ENCODE measurements around the gene UBAP2.
A peak's percentile ranks its signal among the peaks of the same experiment; 100 is the strongest.

Gene UBAP2, protein sequence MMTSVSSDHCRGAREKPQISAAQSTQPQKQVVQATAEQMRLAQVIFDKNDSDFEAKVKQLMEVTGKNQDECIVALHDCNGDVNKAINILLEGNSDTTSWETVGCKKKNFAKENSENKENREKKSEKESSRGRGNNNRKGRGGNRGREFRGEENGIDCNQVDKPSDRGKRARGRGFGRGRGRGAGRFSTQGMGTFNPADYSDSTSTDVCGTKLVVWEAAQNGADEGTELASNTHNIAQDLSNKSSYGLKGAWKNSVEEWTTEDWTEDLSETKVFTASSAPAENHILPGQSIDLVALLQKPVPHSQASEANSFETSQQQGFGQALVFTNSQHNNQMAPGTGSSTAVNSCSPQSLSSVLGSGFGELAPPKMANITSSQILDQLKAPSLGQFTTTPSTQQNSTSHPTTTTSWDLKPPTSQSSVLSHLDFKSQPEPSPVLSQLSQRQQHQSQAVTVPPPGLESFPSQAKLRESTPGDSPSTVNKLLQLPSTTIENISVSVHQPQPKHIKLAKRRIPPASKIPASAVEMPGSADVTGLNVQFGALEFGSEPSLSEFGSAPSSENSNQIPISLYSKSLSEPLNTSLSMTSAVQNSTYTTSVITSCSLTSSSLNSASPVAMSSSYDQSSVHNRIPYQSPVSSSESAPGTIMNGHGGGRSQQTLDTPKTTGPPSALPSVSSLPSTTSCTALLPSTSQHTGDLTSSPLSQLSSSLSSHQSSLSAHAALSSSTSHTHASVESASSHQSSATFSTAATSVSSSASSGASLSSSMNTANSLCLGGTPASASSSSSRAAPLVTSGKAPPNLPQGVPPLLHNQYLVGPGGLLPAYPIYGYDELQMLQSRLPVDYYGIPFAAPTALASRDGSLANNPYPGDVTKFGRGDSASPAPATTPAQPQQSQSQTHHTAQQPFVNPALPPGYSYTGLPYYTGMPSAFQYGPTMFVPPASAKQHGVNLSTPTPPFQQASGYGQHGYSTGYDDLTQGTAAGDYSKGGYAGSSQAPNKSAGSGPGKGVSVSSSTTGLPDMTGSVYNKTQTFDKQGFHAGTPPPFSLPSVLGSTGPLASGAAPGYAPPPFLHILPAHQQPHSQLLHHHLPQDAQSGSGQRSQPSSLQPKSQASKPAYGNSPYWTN

DNA sequence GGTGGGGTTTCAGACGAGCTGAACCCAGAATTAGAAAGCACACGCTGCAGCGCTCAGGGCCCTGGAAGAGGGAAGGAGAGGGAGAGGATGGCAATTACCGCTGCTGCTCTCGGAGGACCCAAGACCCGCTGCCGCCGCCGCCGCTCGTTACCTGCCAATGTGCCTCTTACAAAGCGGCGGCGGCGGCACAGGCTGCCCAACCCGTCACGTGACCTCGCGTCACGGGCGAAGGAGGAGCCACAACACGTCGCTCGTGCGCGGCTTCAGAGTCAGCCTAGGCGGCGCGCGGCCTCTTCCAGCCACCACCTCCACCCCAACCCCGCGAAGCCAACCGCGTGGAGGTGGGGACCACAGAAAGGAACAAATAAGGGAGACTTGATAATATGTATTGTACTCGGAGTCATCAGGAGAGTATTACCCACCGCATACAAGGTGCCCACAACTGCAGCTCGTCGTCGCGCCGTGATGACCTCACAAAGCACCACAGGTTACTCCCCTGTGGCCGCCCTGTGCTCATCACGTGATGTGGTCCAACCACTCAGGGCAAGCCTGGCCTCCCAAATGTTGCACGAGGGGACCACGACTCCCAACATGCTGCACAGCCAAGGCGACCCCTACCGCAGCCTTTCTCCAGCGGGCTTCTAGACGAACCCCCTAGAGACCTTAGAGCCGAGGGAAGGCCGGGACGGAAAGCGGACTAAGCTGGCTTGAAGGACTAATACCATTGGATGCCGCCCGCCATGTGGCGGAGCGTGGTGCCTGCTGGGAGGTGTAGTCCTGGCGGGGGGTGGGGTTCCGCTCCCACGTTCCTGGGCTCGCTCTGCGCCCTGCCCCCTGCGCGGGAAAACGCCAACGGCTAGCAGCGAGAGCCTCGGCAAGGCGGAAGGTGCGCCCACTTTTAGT is at the start of gene UBAP2:
UBAP2 (minus strand) TSS at position 161 of the 903 bp plus-strand sequence. CDS start 31,739 bp downstream, outside the sequence.
- peak; percentile 93 for DNase-seq (ENCODE audit: low spot score)

DNA sequence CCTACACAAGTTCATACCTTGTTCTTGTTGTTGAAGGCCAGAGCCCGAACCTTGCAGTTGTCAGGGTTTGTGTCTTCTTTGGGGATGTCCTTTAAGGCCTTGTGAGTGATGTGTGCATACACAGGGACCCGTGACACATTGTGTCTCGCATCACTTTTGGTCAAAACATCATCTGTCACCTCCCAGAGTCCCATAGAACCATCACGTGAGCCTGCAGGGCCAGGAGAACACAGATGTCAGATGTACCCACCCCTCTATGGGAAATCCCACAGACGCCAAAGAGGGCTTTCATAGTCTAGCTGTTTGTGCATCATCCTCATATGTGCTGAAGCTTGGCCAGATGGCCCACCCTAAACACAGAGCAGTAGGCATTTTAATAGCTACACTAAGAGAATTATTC is 49.6 kb upstream of the UBAP2 start:
- no peak for DNase-seq (ENCODE audit: low spot score)

DNA sequence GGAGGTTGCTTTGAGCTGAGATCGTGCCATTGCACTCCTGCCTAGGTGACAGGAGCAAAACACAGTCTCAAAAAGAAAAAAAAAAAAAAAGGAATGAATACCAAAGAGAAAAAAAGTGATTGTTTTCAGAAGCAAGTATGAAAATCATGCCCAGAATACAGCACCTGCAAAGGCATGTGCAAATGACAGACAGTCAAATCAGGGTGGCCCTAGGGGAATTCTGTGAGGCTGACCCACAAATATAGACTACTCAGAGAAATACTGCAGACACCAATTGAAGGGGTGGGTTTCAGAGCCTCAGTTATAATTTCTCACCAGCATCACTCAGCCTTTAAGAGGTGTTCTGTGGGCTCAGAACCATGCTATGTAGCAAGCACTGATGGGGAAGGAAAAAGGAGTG is 49.2 kb upstream of the UBAP2 start:
- no peak for DNase-seq (ENCODE audit: low spot score)

DNA sequence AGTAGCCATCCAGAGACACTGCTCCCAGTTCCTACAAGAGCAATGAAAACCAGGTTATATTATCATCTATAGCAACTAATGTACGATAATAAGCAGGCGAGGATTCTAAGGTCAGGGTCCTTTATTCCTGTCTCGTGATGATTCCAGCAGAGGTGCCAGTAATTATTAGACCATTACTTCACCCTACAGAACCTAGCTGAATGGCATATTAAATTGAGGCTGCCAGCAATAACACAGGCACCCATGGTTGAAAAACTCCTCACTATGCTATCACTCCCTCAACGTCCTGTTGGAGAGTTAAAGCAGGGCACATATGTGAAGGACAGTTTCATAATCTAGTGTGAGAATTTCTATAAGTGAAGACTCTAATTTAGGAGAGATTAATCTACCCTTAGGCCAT is 48.1 kb upstream of the UBAP2 start:
- DNase-seq (ENCODE audit: low spot score), result no peak

DNA sequence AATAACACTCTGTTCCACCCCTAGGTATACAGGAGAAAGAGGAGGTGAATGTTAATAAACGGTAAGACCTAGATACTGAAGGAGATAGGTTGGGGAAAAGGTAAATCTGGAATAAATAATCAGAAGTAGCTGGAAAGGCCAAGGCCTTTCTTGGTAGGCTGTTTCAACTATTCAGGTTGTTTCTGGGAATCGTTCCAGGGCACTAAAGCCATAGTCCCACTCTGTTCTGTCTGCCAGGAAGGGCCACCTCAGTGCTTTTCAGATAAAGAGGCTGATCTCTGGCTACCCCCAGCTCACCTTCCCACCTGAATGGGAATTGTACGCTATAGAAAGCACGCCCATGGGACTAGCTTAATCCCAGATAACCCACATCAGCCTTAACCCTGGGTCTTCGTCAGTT is 44.9 kb upstream of the UBAP2 start:
- no peak for DNase-seq (ENCODE audit: low spot score)

DNA sequence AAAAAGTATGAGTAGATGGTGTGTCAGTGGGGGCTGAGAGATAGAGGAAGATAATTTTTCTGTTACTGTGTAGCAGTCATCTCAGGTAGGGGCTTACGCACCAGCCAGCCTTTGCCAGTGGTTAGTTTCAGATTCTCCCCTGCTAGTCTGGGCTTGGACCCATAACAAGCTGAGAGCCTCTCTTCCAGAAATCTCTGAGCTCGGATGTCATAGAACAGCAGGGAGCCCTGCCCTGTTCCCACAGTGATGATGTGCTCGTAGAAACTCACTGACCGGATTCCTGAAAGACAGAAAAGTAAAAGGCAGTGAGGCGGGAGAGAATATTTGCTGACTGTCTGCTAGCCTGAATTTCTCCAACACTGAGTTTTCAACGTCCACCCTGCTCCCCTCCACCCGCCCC is 40.6 kb upstream of the UBAP2 start:
- no peak for DNase-seq (ENCODE audit: low spot score)

DNA sequence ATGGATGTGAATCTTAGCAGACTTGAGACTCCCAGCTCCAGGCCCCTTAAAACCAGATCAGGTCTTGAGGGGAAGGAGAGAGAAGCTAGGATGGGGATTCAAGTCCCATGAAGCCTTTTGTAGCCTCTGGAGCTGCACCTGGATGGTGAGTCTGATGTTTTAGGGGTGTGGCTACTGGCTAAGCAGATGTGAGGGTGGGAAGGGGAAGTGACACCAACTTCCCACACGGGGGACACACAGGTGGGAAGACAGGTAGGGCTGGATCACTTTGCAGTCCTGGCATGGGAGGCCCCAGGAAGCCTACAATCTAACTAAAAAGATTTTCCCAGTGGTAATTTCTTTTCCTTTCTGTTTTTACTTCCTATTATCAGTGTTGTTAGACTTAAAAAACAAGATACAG is 38.7 kb upstream of the UBAP2 start:
- DNase-seq (ENCODE audit: low spot score), result no peak

DNA sequence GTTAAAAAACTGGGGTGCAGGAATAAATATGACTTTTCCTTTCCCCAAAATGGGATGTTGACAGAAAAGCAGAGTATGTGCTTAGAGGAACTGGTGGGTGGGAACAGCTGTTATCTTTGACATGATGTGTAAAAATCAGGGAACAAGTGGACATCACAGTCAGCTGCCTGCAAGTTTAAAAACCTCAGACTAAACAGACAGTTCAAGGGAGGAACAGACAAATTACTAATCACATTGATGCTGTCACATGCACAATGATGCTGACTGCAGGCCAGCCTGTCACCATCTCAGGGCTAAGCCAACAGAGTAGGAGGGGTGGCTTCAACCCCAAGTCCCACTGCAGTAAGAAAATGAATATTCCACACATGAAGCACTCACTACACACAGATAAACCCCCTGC is 38.2 kb upstream of the UBAP2 start:
- DNase-seq (ENCODE audit: low spot score), result no peak

DNA sequence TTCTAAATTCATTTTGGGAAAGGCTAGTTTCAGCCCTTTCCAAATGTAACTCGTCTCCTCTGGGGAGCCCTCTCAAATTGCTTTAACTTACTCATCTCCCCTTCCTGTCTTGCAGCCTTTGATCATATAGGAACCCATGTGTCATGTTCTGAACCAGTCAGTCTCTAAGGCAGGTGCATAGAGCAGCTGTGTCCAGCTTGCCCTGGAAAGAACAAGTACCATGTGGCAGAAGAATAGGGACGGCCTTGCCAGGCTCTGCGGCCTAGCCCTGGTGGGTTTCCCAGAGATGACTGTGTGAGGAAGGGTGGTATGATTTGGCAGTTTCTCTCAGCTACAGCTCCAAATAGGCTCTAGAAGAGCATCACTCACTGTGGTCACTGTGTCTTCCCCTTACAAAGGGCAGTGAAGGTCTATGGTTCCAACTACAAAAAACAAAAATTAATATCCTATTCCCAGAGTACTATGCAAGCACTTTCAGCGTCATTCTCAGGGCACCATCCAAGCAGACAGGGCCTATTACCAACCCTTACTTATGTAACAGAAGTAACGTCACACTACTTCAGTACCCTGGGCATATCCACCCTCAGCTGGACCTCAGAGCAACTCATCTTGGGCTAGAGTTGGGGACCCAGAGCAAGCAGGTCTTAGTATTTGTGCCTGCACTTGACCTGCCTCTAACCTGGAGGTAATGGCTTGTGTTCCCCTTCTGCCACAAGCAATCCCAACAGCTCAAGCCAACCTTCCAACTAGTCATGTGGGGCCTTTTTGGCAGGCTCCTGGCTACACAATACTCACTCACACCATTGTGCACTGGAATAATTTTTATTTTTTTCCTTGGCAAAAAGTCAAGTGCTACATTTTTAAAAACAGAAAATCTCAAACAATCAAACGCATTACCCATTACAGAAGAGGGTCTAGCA is 37.2 kb upstream of the UBAP2 start:
- DNase-seq (ENCODE audit: low spot score), result no peak

DNA sequence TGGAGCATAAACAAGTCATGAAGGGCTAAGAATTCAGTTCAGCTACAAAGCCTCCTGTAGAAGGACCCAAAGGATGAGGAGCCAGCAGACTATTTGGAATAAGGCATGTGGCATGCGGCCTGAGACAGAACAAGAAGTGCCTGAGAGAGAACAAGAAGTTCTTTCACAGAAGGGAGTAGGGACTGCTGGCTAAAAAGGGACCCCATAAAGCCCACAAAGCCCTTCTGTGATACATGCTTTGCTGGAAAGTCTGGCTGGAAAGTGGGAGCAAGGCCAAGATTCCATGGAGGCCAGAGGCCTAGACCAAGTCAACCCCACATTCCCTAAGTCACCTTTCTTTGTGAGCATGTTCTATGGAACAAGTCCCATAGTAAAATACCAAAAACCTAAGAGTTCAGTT is 35.9 kb upstream of the UBAP2 start:
- no peak for DNase-seq (ENCODE audit: low spot score)

DNA sequence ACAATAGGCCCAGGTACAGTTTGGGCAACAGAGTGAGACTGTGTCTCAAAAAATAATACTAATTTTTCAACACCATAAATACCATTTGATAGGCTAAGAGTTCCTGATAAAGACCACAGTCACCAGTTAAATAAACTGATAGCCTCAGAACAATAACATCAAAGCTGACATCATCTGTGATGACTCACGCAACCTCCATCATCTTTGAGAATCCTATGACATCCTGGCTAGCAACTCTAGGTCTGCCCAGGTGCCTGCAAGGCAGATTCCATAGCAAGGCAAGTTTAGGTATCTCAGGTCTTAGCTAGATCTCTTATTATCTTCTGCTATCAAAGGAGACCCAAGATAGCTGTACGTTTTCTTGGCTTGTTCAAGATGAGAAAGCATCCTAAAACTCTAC is 30.5 kb upstream of the UBAP2 start:
- DNase-seq (ENCODE audit: low spot score), result peak; percentile 21

DNA sequence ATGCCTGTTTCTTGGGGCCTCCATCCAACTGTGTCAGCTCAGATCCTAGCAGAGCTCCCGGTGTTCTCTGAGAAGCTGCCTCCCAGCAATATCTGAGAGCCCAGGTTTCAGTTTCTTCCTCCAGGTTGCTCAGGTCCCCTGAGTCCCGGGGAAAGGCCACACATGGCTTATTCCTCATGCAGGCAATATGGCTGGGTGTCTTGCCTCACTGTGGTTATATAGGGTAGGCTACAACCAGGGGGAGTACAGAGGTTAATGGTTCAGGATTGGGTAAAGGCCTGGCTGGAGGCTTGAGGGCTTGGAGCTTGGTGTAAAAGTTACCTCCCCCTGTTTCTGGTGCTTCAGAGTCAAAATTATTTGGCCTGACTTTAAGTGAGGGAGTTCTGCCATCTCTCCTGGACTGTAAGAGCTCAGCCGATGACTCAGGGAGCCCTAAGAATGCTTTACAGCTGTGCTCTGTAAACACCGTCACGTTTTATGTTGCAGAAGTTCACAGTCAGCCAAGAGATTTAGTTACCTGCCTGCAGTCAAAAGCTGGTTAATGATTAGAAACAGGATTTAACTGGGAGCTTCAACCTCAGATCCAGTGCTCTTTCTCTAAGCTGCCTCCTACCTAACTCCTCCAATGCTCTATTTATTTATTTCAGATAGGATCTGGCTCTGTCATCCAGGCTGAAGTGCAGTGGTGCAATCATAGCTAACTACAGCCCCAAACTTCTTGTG is 24.3 kb upstream of the UBAP2 start:
- DNase-seq (ENCODE audit: low spot score), result peak; percentile 94

DNA sequence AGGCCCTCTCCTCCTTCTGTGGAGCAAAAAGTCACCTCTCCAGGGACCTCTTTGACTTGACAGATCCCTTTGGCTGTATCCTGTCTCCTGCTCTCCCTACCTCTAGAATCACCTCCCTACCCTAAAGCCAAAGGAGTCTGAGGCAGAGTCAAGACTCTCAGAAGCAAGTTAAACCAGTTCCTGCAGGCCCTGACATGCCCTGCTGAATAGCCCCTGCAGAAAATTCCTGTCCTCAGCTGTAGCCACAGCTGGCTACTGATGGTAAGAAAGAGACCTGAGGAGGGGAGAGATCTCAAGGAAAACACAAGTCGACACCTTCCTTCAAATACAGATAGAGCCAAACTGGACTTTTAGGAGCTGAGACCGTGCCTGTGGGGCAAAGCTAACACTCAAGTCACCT is 23.7 kb upstream of the UBAP2 start:
- peak; percentile 49 for DNase-seq (ENCODE audit: low spot score)

DNA sequence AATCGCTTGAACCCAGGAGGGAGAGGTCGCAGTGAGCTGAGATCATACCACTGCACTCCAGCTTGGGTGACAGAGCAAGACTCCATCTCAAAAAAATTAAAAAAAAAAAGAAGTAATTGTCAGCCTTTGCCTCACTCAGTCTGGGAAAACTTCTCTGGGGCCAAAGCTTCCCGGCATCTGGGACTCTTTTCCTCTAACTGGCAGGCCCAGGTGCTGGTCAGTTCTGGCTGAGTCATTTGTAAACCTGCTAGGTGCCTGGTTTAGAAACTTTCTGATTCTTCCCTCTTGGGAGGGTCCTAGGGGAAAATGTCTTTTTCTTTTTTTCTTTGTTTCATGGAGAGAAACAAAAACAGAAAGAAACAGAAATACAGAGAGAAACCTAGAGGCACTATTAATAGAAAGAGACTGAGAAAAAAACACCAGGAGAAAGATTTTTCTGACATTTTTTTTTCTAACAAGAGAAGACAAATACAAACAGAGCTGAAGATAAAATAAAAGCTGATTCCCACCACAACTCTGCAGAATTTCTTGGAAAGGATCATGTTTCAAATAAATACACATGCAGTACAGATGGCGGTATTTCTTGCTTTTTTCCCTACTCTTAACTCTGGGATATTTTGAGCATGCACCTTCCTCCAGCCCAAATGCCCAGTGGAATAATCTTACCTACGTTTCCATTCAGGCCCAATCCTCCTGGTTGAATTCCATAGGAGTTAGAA is 22.1 kb upstream of the UBAP2 start:
- no peak for DNase-seq (ENCODE audit: low spot score)

DNA sequence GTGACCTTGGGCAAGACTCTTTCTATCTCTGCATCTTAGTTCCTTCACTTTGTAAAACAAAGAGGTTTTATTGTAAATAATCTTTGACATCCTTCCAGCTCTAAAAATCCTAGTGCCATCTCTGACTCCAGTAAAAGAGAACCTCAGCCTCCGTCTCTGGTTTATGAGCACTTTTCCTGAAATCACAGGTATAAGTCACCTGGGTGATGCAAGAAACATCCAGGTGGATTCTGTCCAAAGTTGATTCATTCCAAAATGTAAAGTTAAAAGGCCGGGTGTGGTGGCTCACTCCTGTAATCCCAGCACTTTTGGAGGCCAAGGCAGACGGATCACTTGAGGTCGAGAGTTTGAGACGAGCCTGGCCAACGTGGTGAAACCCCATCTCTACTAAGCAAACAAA is 21.1 kb upstream of the UBAP2 start:
- DNase-seq (ENCODE audit: low spot score), result no peak

DNA sequence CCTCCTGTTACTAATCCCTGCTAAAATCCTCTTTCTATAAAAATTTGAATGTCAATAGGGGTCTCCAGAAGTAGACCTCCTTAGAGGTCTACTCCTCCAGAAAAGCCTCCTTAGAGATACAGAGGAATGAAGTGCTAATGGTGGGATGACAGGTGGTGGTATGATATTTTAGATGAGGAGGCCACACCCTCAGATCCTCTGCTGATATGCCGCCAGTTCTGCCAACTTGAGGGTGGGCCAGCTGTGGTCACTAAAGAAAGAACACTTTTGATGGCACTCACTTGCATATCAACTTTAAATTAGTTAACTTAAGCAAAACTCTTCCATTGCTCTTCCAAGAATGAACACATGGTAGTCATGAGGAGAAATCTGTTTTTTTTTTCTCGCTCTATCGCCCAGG is 16.9 kb upstream of the UBAP2 start:
- no peak for DNase-seq (ENCODE audit: low spot score)

DNA sequence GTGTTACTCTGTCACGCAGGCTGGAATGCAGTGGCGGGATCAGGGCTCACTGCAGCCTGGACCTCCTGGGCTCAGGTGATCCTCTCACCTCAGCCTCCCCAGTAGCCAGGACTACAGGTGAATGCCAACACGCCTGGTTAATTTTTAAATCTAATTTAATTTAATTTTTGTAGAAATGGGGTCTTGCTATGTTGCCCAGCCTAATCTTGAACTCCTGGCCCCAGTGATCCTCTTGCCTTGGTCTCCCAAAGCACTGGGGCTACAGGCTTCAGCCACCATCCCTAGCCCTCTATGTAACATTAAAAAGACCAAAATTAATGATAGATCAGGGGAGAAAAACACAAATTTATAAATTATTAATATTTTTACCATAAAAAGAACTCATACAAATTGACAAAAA is 11.3 kb upstream of the UBAP2 start:
- no peak for DNase-seq (ENCODE audit: low spot score)

DNA sequence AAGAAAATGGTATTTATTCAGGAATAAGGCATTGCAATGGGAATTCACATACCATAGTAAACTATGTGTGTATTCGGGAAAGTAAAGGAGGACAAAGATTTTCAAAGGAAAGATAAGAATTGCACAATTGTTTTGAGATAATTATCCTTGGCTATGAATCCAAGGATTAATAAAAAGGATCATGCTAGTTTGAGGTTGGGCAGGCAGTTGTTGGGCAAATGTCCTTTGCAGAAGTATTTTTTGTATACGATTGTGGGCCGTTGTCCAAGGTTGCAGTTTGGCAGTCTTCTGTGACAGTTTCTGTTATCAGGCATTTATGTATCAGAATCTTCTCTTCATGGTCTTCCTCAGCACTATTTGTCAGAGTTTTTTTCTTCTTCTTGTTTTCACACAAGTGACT is 10.6 kb upstream of the UBAP2 start:
- no peak for DNase-seq (ENCODE audit: low spot score)
